SKM-1 treated with dmso at 0.1 percent for 144 hours (cell line): ENCODE data around the gene EXOSC2.
A peak's percentile ranks its signal among the peaks of the same experiment; 100 is the strongest.

Experiments used
- DNase-seq: peaks from one replicate; lab custom pipeline; 2025; ENCODE audit not compliant: unreplicated experiment; lab: John Stamatoyannopoulos, UW

EXOSC2 gene, protein sequence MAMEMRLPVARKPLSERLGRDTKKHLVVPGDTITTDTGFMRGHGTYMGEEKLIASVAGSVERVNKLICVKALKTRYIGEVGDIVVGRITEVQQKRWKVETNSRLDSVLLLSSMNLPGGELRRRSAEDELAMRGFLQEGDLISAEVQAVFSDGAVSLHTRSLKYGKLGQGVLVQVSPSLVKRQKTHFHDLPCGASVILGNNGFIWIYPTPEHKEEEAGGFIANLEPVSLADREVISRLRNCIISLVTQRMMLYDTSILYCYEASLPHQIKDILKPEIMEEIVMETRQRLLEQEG

GRCh38 chr9:130693426-130694191 is at the start of gene EXOSC2:
Gene EXOSC2 (plus strand): TSS chr9:130693780. CDS start chr9:130693792, 12 bp downstream.
- peak; percentile 90 for DNase-seq

DNA sequence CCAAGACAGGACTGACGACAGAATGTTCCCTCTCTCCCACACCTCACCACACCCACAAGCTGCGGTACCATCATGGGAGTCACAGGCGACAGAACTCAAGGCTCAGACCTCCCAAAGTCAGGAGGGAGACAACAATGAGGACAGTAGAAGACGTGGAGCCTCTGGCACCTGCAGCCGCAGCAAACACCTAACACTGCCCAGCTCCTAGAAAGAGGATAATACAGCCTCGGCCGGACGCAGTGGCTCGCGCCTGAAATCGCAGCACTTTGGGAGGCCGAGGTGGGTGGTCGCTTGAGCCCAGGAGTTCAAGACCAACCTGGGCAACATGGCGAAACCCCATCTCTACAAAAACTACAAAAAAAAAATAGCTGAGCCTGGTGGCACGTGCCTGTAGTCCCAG is 42.4 kb upstream of the EXOSC2 start:
- DNase-seq = no peak

- DNase-seq = no peak
Observed at GRCh38 chr9:130651752-130652151, 41.8 kb upstream of the EXOSC2 start.

GRCh38 chr9:130654879-130655278 is 38.7 kb upstream of the EXOSC2 start:
- no peak for DNase-seq

DNA sequence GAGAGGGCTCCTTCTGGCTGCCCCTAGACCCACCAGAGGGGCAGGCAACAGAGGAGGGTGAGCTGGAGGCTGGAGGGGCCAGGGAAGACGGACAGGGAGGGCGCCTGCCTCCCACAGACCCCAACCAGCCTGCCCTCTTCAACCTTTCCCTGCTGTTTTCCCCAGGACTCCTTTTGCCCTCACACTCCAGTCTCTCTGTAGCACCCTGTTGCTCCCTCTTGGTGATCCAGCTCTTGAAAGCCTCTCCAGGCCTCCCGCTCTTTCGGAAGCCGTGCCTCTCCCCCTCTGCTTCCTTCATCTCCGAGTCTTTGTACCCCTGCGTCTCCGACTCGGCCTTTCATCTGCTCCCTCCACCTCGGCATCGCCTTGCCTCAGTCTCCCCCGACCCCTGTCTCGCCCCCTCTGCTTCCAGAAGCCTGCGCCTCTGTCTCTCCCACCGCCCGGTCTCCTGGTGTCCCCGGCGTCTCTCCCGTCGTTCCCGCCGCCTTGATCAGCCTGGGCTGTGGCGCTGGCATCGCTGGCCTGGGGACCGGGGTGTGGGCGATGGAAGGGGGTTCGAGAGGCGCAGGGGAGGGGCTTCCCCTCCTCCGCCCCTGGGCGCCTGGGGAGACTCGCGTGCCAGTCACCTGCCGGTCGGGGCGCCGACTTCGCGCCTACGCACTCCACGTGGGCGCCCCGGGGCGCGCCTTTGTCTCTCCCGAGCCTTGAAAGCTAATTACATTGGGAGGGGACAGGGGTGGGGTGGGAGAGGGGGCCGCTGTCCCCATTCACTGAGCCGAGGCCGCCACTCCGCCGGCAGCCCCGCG is 34.5 kb upstream of the EXOSC2 start:
- no peak for DNase-seq

- no peak for DNase-seq
Observed at GRCh38 chr9:130659699-130660248, 33.8 kb upstream of the EXOSC2 start.

GRCh38 chr9:130660326-130660682 is 33.3 kb upstream of the EXOSC2 start:
- DNase-seq = no peak

DNA sequence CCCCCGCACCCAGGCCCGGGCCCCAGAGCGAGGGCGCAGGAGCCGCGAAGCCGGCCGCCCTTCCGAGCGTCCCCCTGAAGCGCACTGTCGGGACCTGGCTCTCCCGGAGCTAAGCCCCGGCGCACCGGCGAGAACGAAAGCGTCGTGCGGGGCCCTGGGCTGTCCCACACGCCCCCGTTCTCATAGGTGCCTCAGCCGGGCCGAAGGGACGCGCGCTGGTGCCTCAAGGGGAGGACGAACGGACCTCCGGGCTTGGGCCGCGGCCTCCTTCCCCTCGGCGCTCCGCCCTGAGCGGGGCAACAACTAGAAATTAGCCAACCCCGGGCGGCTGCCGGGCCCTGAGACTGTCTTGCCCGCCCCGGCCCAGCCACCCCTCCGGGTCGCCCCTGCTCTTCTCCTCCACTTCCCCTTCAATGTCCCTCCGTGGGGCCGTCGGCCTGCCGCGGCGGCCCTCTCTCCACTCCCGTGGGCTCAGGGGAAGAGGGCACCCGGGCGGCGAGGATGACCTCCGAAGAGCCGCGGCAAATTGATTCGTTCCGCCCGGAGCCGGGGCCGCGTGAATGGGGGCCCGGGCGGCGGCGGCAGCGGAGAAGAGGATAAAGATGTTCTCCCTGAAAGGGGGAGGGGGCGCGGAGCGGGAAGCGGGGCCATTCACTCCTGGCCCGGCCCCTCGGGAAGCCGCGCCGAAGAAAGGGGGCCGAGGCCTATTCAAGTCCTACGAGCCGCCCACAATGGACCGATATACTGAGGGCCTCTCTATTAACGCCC is 32.7 kb upstream of the EXOSC2 start:
- no peak for DNase-seq

GRCh38 chr9:130661451-130662098 is 32.0 kb upstream of the EXOSC2 start:
- DNase-seq = no peak

DNA sequence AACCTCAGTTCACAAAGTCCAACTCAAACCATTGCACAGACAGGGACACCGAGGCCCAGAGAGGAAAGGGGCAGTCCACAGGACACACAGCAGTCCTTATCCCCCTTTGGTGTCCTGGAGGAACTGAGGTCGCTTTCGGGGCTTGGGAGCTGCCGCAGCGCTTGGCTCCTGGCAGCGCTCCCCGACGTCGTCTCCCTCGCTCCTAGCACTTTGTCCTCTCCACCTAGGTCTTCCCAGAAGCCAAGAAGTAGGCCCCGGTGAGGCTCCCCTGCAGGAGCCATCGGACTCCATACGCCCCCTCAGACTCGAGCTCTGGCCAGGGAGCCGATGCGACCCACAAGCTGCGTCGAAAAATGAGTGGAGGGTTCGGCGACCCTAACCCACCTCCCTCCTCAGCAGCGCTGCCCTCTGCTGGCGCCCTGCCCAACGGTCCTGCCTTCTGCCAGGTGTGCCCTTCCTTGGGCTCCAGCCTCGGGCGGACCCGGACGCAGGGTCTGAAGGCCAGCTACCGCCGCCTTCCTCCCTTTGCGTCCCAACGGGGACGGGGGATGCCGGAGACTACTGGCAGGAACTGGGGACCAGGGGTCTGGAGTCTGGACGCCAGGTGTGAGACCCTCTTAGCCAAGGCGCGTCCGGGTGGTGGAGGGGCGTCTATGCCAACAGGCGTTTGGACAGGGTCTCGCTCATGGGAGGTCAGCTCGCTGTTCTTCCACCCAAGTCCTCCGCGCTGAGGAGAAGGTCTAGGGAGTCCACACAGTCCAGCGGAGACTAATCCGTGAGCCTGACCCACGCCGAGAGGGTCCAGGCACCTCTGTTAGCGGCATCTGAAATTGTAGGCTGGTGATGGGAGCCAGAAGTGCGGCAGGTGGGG is 31.2 kb upstream of the EXOSC2 start:
- no peak for DNase-seq

DNA sequence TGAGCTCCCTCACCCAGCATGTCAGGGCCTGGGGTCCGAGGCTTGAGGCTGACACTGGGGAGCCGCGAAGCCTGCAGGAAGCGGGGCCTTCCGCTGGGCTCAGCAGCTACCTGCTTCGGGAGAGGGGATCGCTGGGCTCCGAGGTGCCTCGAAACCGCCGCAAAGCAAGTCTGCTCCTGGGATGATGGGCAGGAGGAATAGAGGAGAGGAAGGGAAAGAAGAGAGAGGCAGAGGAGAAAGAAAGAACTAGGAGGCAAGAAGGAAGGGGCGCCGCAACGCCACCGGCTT is 30.7 kb upstream of the EXOSC2 start:
- DNase-seq = no peak

GRCh38 chr9:130663258-130663976 is 30.2 kb upstream of the EXOSC2 start:
- DNase-seq = no peak

DNA sequence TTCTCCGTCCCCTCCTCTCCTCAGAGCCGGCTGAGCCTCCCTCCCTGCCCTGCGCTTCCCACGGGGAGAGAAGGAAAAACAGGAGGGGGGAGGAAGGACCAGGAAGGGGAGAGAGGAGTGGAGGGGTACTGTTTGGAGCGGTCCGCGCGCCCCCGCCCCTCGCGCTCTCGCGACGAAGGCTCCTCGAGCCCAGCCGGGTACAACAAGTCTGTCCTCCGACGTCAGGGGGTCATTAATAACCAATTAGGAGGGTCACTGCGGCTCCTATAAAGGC is 29.7 kb upstream of the EXOSC2 start:
- no peak for DNase-seq

DNA sequence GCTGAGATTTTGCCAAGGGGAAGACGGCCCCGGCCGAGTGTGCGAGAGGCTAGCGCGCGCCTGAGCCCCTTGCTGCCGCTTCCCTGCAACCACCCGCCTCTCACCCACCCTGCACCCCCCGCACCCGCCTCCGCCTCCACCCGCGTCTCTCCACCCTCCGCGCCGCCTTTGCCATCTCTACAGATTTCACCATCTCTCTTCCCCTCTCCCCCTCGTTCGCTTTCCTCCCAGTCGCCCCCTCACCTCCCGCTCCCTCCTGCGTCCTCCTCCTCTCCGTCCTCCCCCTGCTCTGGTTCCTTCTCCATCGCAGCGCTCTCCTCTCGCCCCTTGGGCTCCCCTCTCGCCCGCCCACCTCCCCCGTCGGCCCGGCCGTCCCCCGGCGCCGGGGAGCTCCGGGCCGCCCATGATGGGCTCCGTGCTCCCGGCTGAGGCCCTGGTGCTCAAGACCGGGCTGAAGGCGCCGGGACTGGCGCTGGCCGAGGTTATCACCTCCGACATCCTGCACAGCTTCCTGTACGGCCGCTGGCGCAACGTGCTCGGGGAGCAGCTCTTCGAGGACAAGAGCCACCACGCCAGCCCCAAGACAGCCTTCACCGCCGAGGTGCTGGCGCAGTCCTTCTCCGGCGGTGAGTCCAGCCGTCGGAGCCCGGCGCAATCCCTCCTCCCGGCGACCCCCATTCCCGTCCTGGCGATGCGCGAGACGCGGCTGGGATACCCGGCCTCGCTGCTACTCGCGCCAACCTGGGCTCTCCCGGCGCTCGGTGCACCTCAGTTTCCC is 29.1 kb upstream of the EXOSC2 start, which contains the start of gene PRDM12:
TSS of gene PRDM12 (plus strand) at position 344 of the 778 bp plus-strand sequence. CDS start at position 404, 60 bp downstream.
- DNase-seq = no peak

- no peak for DNase-seq
Observed at GRCh38 chr9:130665029-130665430, 28.6 kb upstream of the EXOSC2 start.

DNA sequence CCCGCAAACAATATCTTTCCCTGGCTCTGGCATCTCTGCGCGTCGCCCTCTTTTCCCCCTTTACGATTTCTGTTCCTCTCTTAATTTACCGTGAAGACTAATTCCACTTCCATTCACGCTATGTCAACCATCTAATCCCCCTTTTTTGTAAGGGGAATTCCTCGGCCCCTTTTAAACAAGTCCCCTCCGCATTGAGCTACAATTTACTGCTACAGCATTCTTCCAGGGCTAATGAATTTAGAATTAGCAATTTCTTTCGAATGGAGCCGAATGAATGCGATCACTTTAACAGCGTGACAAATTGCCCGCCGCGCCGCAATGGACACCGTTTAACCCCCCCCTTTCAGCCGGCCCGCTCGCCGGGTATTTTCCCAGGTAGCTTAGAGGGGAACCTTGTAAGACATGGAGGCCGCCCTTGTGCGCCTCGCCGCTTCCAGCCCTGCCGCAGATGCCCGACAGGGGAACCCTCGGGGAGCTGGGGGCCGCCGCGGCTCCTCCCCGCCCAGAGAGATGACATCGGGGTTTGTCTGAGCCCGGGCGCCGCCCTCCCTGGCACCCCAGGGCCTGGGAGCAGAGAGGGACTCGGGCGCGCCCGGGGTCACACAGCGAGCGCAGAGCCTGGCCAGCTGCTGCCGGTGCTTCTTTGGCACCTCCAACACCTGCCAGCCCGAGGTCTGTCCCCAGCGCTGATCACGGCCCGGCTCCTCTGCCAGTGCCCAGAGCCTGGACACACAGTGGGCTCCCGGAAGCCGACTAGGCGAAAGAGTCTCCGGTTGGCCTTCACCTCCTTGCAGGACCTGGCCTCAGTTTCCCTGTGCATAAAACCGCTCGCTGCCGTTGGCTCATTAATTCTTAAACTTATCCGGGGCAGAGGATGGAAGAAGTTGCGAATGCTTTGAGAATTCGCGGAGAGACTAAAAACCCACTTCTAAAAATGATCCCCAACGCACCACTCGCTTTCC is 27.9 kb upstream of the EXOSC2 start:
- DNase-seq = no peak
